SK-N-SH (cell line): Measurements from ENCODE around the gene HMG20A. TPM values are rescaled to one million over a fixed set of nuclear protein-coding genes. Genes with fewer than 3 reads are reported as not detected.

Experiments used
- CTCF ChIA-PET: fragments of 300-600, 350-600 bp; formaldehyde crosslinking; extraction: SDS; loops from one replicate; lab custom pipeline; 2021; lab: Yijun Ruan, JAX
- POLR2A ChIA-PET: fragments of 350-600 bp; sonication (Branson Sonifier 250); formaldehyde crosslinking; extraction: SDS; loops from one replicate; lab custom pipeline; 2020; ENCODE audit warnings: antibody characterized with exemption, inconsistent platforms; lab: Yijun Ruan, JAX
- DNase-seq: peaks from one replicate; pipeline ENCODE4 v3.0.0; 2012
- H2AFZ ChIP-seq: fragments of 200-600 bp; sonication (generic); 2 replicates; pipeline ENCODE4 v1.8.1; 2016; ENCODE audit warnings: antibody characterized with exemption, mild to moderate bottlenecking, low read depth
- H3F3A ChIP-seq: fragments of 200-600 bp; sonication (generic); replicated peaks from 2 replicates; pipeline ENCODE3; 2016; ENCODE audit warnings: antibody characterized with exemption, mild to moderate bottlenecking; ENCODE audit not compliant: insufficient read depth
- H3K27ac ChIP-seq, 2 experiments: fragments of 200-500 bp in 1 of 2; fragments of 200-600 bp in 1 of 2; sonication (Bioruptor generic) in 1 of 2; sonication (generic), shearing (Covaris generic) in 1 of 2; 2 replicates each; pipeline versions ENCODE4 v1.5.1 to v1.6.1; 2014 to 2016; ENCODE audit warnings: low read depth in 2 of 2, inconsistent platforms in 1 of 2, low read length in 1 of 2, mild to moderate bottlenecking in 1 of 2, mixed read lengths in 1 of 2
- H3K27me3 ChIP-seq: fragments of 200-600 bp; sonication (generic), shearing (Covaris generic); 2 replicates; pipeline ENCODE4 v1.6.1; 2016; ENCODE audit warnings: mixed run types; ENCODE audit not compliant: insufficient read depth
- H3K36me3 ChIP-seq, 2 experiments: fragments of 200-500 bp in 1 of 2; fragments of 200-600 bp in 1 of 2; sonication (Bioruptor generic) in 1 of 2; sonication (generic) in 1 of 2; replicated peaks in 1 of 2; 2 replicates each; pipeline versions ENCODE3 to v1.5.1; 2014 to 2016; ENCODE audit warnings: low read length in 1 of 2, mild to moderate bottlenecking in 1 of 2; ENCODE audit not compliant: insufficient read depth in 2 of 2, control insufficient read depth in 1 of 2
- H3K4me1 ChIP-seq, 2 experiments: fragments of 200-500 bp in 1 of 2; fragments of 200-600 bp in 1 of 2; sonication (Bioruptor generic) in 1 of 2; sonication (generic), shearing (Covaris generic) in 1 of 2; 2 replicates each; pipeline versions ENCODE4 v1.5.1 to v1.6.1; 2014 to 2016; ENCODE audit warnings: low read depth in 1 of 2, low read length in 1 of 2, mixed run types in 1 of 2; ENCODE audit not compliant: insufficient read depth in 2 of 2, control insufficient read depth in 1 of 2
- H3K4me2 ChIP-seq: fragments of 200-600 bp; sonication (generic), shearing (Covaris generic); 2 replicates; pipeline ENCODE4 v1.6.1; 2017; ENCODE audit warnings: mixed run types
- H3K4me3 ChIP-seq, 2 experiments: fragments of 200-500 bp in 1 of 2; fragments of 200-600 bp in 1 of 2; sonication (Bioruptor generic) in 1 of 2; sonication (generic), shearing (Covaris generic) in 1 of 2; 2 replicates each; pipeline versions ENCODE4 v1.5.1 to v1.8.1; 2014 to 2016; ENCODE audit warnings: low read depth in 2 of 2, inconsistent platforms in 1 of 2, low read length in 1 of 2, mild to moderate bottlenecking in 1 of 2, mixed read lengths in 1 of 2, moderate library complexity in 1 of 2
- H3K79me2 ChIP-seq: fragments of 200-600 bp; sonication (generic); 2 replicates; pipeline ENCODE4 v1.8.1; 2017; ENCODE audit warnings: mild to moderate bottlenecking; ENCODE audit not compliant: insufficient read depth
- H3K9ac ChIP-seq: fragments of 200-600 bp; sonication (generic); 2 replicates; pipeline ENCODE4 v1.6.1; 2017; ENCODE audit warnings: mixed run types
- H3K9me2 ChIP-seq: fragments of 200-600 bp; sonication (generic); 2 replicates; pipeline ENCODE4 v1.6.1; 2017; ENCODE audit warnings: mixed run types
- H3K9me3 ChIP-seq: fragments of 200-600 bp; sonication (generic); 2 replicates; pipeline ENCODE4 v1.6.1; 2017; ENCODE audit warnings: mixed run types, mild to moderate bottlenecking, moderate library complexity
- H4K20me1 ChIP-seq: fragments of 200-600 bp; sonication (generic); 2 replicates; pipeline ENCODE4 v1.6.1; 2017; ENCODE audit warnings: mild to moderate bottlenecking, mixed run types; ENCODE audit not compliant: insufficient read depth
- ELF1 ChIP-seq: IDR thresholded peaks from 2 replicates; pipeline ENCODE4 v1.4.0; 2012
- FOSL2 ChIP-seq: IDR thresholded peaks from 2 replicates; pipeline ENCODE4 v1.4.0; 2012; ENCODE audit warnings: low read depth, mild to moderate bottlenecking, moderate library complexity, borderline replicate concordance
- IRF3 ChIP-seq: fragments of 150-350 bp; IDR thresholded peaks from 2 replicates; pipeline ENCODE4 v1.6.1; 2016; ENCODE audit warnings: mild to moderate bottlenecking, low read depth, low read length
- JUND ChIP-seq: IDR thresholded peaks from 2 replicates; pipeline ENCODE4 v1.4.0; 2012
- MAX ChIP-seq: IDR thresholded peaks from 2 replicates; pipeline ENCODE4 v1.4.0; 2012; ENCODE audit warnings: low read depth
- MXI1 ChIP-seq: IDR thresholded peaks from 2 replicates; pipeline ENCODE4 v1.6.1; 2012; ENCODE audit warnings: mild to moderate bottlenecking, low read depth, low read length, improper control_type of control experiment
- NFIC ChIP-seq: IDR thresholded peaks from 2 replicates; pipeline ENCODE4 v1.4.0; 2012; ENCODE audit warnings: borderline replicate concordance
- NRF1 ChIP-seq: IDR thresholded peaks from 2 replicates; pipeline ENCODE4 v1.6.1; 2012; ENCODE audit warnings: low read depth, mild to moderate bottlenecking, low read length
- RAD21 ChIP-seq: IDR thresholded peaks from 2 replicates; pipeline ENCODE4 v1.6.1; 2012; ENCODE audit warnings: mild to moderate bottlenecking, low read length
- RCOR1 ChIP-seq: fragments of 150-350 bp; IDR thresholded peaks from 2 replicates; pipeline ENCODE4 v1.6.1; 2017; ENCODE audit warnings: antibody characterized with exemption, low read length
- RXRA ChIP-seq: IDR thresholded peaks from 2 replicates; pipeline ENCODE4 v1.4.0; 2012; ENCODE audit warnings: low read depth, mild to moderate bottlenecking, borderline replicate concordance
- SMC3 ChIP-seq: IDR thresholded peaks from 2 replicates; pipeline ENCODE4 v1.6.1; 2012; ENCODE audit warnings: low read depth, low read length, improper control_type of control experiment
- TCF12 ChIP-seq: IDR thresholded peaks from 2 replicates; pipeline ENCODE4 v1.4.0; 2012
- TEAD4 ChIP-seq: IDR thresholded peaks from 2 replicates; pipeline ENCODE4 v1.4.0; 2012; ENCODE audit warnings: mild to moderate bottlenecking, borderline replicate concordance; ENCODE audit not compliant: insufficient read depth
- whole genome bisulfite sequencing: methylation state at CpG from one replicate; pipeline ENCODE4 v1.1.6; 2017; ENCODE audit warnings: low lambda C conversion rate; 5-methylcytosine and 5-hydroxymethylcytosine counted together
- polyA plus RNA-seq, 3 experiments: library from polyadenylated mRNA; depleted of rRNA; stranded (reverse); fragments of >200 nt; gene quantifications; 2 replicates each; pipeline ENCODE4 v1.2.3, GENCODE V29; 2012

The HMG20A gene
- polyA plus RNA-seq, 1 of the 3 experiments (the other 2 are of a cell fraction): 27.7 TPM

DNA sequence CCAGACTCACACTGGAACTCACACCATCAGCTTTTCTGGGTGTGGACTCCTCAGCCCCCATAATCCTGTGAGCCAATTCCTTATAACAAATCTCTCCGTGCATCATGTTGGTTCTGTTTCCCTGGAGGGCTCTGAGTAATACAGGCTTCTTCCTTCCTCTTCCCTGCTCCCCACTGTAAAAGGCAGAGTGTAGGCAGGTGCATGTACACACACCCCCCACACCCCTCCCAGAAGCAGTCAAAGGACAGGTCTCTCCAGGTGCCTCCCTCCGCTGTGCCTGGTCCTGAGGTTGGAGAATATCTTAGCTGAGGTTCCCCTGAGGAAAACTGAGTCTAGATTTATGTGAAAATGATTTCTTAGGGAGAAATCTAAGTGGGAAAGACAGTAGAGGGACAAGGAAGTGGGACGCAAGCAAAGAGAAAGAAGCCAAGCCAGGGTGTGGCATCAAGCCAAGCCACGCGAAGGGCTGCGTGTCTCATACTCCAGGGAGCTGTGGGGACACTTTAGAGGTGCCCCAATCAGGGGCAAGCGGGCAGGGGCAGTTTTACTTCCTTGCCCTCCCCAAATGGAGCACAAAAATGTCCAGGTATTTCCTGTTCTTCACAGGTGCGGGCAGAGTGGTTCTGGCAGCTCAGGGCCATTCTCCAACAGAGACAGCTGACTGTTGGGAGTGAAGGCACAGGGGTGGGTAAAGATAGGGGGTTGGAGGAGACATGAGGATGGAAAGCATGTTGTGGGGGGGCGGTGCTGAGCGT, 86.6 kb downstream of the HMG20A start:
- peak overlapping the region in 1 of 2 experiments; percentile 15; a peak in 1 of 4 replicates for H3K27ac ChIP-seq
- H3K4me1 ChIP-seq: peaks cover 17 to 20% of the 10 kb centered on the region in 2 experiments; a peak in 2 of 4 replicates
- no peaks in the 10 kb centered on the region for H3K79me2 ChIP-seq
- no peaks in the 10 kb centered on the region for H4K20me1 ChIP-seq
- TF ChIP-seq ELF1: no peak
- peak; percentile 17; the same call in 1 of the 2 replicates for TF ChIP-seq NFIC
- no peaks in the 10 kb centered on the region for H3K9me2 ChIP-seq
- WGBS: 89% methylated on average over 10 of the region's 10 CpGs
- peaks cover 3% of the 10 kb centered on the region for H3F3A ChIP-seq
- ChIA-PET CTCF (interaction anchor here (1.2 to 3.2 kb wide), 5 partner anchors 9 to 36 kb away, joined by 4 to 14 read pairs (median 10); no protein-coding TSS in a partner anchor), POLR2A (no interaction called here)
- H3K4me2 ChIP-seq: peak overlapping the region; percentile 40; the same call in 1 of the 2 replicates
- no peaks in the 10 kb centered on the region for H3K27me3 ChIP-seq
- H2AFZ ChIP-seq: no peak overlapping the region
- no peaks in the 10 kb centered on the region for H3K36me3 ChIP-seq
- no peak for DNase-seq
- no peaks in the 10 kb centered on the region for H3K9me3 ChIP-seq
- H3K4me3 ChIP-seq: no peak overlapping the region
- no peak overlapping the region for H3K9ac ChIP-seq

GRCh38 chr15:77507911-77508310, 87.2 kb downstream of the HMG20A start:
- H4K20me1 ChIP-seq: no peaks in the 10 kb centered on the region
- no peaks in the 10 kb centered on the region for H3K36me3 ChIP-seq
- H3K4me3 ChIP-seq: no peak overlapping the region
- no peak for TF ChIP-seq NFIC
- TF ChIP-seq, all 33 proteins: peak for 0
- peak overlapping the region; percentile 40; the same call in 1 of the 2 replicates for H3K4me2 ChIP-seq
- H3K27me3 ChIP-seq: no peaks in the 10 kb centered on the region
- H3F3A ChIP-seq: peaks cover 3% of the 10 kb centered on the region
- POLR2A ChIA-PET: no interaction called here
- no peak overlapping the region for H3K9ac ChIP-seq
- H3K4me1 ChIP-seq: peaks cover 16 to 20% of the 10 kb centered on the region in 2 experiments; a peak in 2 of 4 replicates
- CTCF ChIA-PET: interaction anchor here (1.2 to 3.2 kb wide), 4 partner anchors 9 to 36 kb away, joined by 4 to 12 read pairs (median 8); no protein-coding TSS in a partner anchor
- H3K9me3 ChIP-seq: 0 out of 2 replicates have a peak, but pooled peaks cover 3% of the 10 kb centered on the region
- 59% methylated on average over 5 of the region's 6 CpGs for WGBS
- DNase-seq: no peak
- H2AFZ ChIP-seq: no peak overlapping the region
- H3K9me2 ChIP-seq: no peaks in the 10 kb centered on the region
- H3K79me2 ChIP-seq: no peaks in the 10 kb centered on the region
- peak overlapping the region in 1 of 2 experiments; percentile 15; a peak in 1 of 4 replicates for H3K27ac ChIP-seq

DNA sequence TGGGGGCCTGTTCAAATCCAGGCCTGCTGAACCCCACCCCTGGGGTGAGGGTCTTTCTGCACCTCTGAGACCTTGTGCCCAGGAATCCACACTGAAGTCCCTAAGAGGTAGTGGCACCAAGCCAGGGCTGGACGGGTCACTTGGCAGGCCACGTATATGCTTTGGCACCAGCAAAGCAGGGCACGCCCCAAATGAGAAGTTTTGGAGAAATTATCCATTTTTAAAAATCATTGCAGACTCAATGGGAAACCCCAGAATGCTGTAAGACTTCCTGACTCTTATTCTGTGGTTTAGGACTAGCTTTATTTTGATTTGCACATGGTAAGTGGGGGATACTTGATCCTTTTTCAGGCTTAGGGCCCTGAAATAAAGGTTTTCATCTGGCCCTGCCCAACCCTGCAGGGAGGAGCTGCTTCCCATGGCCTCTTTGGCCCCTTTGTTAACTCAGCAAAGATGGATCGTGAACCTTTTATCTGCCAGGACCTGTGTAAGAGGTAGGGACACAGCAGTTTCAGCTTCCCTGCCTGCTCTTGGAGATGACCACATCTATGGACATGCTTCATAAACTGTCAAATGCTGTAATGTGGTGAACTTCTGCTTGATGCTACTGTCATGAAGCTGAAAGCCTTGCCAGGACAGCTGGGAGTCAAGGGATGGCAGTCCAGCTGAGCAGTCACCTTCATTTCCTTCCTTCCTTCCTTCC, 88.0 kb downstream of the HMG20A start:
- Histone ChIP-seq H3F3A (peaks cover 3% of the 10 kb centered on the region), H3K36me3 (no peaks in the 10 kb centered on the region), H3K27me3 (no peaks in the 10 kb centered on the region), H3K4me3 (no peak overlapping the region), H2AFZ (peak overlapping the region; percentile 35; the same call in 1 of the 2 replicates), H3K9ac (no peak overlapping the region), H3K4me1 (peaks cover 16 to 20% of the 10 kb centered on the region in 2 experiments; a peak in 2 of 4 replicates), H3K9me2 (no peaks in the 10 kb centered on the region), H3K27ac (no peak overlapping the region; a peak in 1 of 4 replicates), H4K20me1 (no peaks in the 10 kb centered on the region), H3K79me2 (no peaks in the 10 kb centered on the region), H3K9me3 (0 out of 2 replicates have a peak, but pooled peaks cover 3% of the 10 kb centered on the region), H3K4me2 (peak overlapping the region; percentile 30; the same call in 1 of the 2 replicates)
- ChIA-PET CTCF (interaction anchor here (0.7 to 3.2 kb wide), 5 partner anchors 10 to 390 kb away, joined by 3 to 12 read pairs (median 9); no protein-coding TSS in a partner anchor), POLR2A (no interaction called here)
- DNase-seq: no peak
- WGBS: 80% methylated on average over 4 of the region's 4 CpGs
- no peak for TF ChIP-seq RAD21
- no peak for TF ChIP-seq NRF1
- TF ChIP-seq TEAD4: no peak
- TF ChIP-seq IRF3: no peak
- no peak for TF ChIP-seq RXRA
- no peak for TF ChIP-seq FOSL2
- no peak for TF ChIP-seq ELF1
- no peak for TF ChIP-seq MXI1
- no peak for TF ChIP-seq MAX
- TF ChIP-seq TCF12: no peak
- TF ChIP-seq SMC3: no peak
- no peak for TF ChIP-seq RCOR1
- no peak for TF ChIP-seq JUND
